ENCODE results near the gene ABCB11.
"Not testable (repeated sequence)": the region's sequence is repeated elsewhere in the genome, so short reads cannot be mapped to it uniquely, and the experiment has no call there.

The ABCB11 gene

DNA sequence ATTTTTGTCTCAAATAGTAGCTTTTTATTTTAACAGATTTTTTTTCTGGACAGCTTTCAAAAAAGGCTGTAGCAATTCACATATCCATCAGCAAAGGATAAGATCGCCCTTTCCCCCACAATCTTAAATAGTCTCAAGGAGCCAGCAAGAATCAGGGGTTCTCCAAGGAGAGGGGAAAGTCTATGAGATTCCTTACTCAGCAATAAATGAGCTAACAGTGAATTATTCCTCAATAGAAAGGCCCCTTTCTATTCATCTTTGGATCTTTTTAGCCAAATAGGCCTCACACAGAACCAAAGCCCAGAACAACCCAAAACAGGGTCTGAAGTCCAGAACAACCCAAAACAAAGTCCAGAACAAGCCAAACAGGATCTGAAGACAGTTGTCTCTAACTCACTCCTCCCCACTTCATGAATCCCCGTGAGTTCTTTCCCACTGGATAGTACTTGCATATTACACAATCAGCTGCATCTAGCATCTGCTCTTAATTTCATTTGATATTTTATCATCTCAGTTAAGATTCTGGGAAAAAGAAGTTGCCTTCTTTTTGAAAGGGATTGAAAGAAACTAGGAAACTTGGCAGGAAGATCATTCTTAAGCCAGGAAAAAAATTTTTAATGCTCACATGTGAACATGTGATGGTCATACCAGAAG is 34.9 kb upstream of the ABCB11 start:
- Histone ChIP-seq H3K4me3 (replicated peaks; ENCODE audit: insufficient read depth, low read length) (no peak overlapping the region), H3K27me3 (ENCODE audit: insufficient read depth, poor library complexity, severe bottlenecking) (no peaks in the 10 kb centered on the region), H3K27ac (replicated peaks) (peak overlapping the region; percentile 56)
- TF ChIP-seq GABPA (IDR thresholded peaks at IDR 0.05; ENCODE audit: low read depth), result no peak
- TF ChIP-seq, protein P1, sequence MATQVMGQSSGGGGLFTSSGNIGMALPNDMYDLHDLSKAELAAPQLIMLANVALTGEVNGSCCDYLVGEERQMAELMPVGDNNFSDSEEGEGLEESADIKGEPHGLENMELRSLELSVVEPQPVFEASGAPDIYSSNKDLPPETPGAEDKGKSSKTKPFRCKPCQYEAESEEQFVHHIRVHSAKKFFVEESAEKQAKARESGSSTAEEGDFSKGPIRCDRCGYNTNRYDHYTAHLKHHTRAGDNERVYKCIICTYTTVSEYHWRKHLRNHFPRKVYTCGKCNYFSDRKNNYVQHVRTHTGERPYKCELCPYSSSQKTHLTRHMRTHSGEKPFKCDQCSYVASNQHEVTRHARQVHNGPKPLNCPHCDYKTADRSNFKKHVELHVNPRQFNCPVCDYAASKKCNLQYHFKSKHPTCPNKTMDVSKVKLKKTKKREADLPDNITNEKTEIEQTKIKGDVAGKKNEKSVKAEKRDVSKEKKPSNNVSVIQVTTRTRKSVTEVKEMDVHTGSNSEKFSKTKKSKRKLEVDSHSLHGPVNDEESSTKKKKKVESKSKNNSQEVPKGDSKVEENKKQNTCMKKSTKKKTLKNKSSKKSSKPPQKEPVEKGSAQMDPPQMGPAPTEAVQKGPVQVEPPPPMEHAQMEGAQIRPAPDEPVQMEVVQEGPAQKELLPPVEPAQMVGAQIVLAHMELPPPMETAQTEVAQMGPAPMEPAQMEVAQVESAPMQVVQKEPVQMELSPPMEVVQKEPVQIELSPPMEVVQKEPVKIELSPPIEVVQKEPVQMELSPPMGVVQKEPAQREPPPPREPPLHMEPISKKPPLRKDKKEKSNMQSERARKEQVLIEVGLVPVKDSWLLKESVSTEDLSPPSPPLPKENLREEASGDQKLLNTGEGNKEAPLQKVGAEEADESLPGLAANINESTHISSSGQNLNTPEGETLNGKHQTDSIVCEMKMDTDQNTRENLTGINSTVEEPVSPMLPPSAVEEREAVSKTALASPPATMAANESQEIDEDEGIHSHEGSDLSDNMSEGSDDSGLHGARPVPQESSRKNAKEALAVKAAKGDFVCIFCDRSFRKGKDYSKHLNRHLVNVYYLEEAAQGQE (IDR thresholded peaks at IDR 0.05; ENCODE audit: insufficient replicate concordance, low read depth), result no peak
- DNase-seq (ENCODE audit: low read depth in 1 of 2, low spot score in 1 of 2), result no peak

DNA sequence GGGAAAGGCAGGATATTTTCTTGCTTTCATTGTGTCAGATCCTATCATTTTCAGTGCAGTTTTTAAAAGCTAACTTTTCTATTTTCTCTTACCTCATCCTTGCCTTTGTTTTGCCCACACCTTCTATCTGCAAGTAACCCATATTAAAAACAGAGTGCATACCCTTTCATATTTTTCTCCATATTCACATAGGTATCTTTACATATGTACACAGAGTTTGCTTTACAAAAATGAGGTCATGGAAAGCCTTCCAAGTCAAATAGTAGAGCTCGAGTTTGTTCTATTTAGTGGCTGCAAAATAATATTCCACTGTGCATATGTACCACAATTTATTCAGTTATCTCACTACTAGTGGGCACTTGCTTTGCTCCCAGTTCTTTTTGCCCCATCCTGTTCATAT is 34.3 kb upstream of the ABCB11 start:
- Histone ChIP-seq H3K27ac (replicated peaks) (no peak overlapping the region), H3K4me3 (replicated peaks; ENCODE audit: insufficient read depth, low read length) (no peak overlapping the region), H3K27me3 (ENCODE audit: insufficient read depth, poor library complexity, severe bottlenecking) (no peaks in the 10 kb centered on the region)
- no peak for TF ChIP-seq GABPA (IDR thresholded peaks at IDR 0.05; ENCODE audit: low read depth)
- TF ChIP-seq, protein P1 (IDR thresholded peaks at IDR 0.05; ENCODE audit: insufficient replicate concordance, low read depth), result no peak
- TF ChIP-seq POLR2AphosphoS5 (IDR thresholded peaks at IDR 0.05; ENCODE audit: low read depth), result no peak
- TF ChIP-seq, protein P2, sequence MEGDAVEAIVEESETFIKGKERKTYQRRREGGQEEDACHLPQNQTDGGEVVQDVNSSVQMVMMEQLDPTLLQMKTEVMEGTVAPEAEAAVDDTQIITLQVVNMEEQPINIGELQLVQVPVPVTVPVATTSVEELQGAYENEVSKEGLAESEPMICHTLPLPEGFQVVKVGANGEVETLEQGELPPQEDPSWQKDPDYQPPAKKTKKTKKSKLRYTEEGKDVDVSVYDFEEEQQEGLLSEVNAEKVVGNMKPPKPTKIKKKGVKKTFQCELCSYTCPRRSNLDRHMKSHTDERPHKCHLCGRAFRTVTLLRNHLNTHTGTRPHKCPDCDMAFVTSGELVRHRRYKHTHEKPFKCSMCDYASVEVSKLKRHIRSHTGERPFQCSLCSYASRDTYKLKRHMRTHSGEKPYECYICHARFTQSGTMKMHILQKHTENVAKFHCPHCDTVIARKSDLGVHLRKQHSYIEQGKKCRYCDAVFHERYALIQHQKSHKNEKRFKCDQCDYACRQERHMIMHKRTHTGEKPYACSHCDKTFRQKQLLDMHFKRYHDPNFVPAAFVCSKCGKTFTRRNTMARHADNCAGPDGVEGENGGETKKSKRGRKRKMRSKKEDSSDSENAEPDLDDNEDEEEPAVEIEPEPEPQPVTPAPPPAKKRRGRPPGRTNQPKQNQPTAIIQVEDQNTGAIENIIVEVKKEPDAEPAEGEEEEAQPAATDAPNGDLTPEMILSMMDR (IDR thresholded peaks at IDR 0.05; ENCODE audit: insufficient read depth, low read length), result no peak
- TF ChIP-seq SPI1 (IDR thresholded peaks at IDR 0.05; ENCODE audit: borderline replicate concordance, low read depth), result no peak
- no peak for DNase-seq (ENCODE audit: low read depth in 1 of 2, low spot score in 1 of 2)

DNA sequence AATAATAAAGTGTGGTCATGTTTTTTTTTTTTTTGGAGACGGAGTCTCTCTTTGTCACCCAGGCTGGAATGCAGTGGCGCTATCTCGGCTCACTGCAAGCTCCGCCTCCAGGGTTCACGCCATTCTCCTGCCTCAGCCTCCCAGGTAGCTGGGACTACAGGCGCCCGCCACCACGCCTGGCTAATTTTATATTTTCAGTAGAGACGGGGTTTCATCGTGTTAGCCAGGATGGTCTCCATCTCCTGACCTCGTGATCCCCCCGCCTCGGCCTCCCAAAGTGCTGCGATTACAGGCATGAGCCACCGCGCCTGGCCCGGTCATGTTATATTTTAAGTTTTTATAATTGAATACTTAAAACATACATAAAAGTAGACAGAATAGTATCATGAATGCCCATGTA is 33.1 kb upstream of the ABCB11 start:
- H3K27me3 ChIP-seq (ENCODE audit: insufficient read depth, poor library complexity, severe bottlenecking); DNase-seq (ENCODE audit: low read depth in 1 of 2, low spot score in 1 of 2); H3K4me3 ChIP-seq (replicated peaks; ENCODE audit: insufficient read depth, low read length); H3K27ac ChIP-seq (replicated peaks): not testable (repeated sequence)

DNA sequence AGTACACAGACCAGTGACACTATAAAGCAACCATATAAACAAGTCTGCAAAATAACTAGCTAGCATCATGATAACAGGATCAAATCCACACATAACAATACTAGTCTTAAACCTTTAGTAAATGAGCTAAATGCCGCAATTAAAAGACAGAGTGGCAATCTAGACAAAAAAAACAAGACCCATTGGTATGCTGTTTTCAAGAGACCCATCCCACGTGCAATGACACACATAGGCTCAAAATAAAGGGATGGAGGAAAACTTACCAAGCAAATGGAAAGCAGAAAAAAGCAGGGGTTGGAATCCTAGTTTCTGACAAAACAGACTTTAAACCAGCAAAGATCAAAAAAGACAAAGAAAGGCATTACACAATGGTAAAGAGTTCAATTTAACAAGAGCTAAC is 23.5 kb upstream of the ABCB11 start:
- H3K27me3 ChIP-seq (ENCODE audit: insufficient read depth, poor library complexity, severe bottlenecking); DNase-seq (ENCODE audit: low read depth in 1 of 2, low spot score in 1 of 2); H3K4me3 ChIP-seq (replicated peaks; ENCODE audit: insufficient read depth, low read length); H3K27ac ChIP-seq (replicated peaks): not testable (repeated sequence)

DNA sequence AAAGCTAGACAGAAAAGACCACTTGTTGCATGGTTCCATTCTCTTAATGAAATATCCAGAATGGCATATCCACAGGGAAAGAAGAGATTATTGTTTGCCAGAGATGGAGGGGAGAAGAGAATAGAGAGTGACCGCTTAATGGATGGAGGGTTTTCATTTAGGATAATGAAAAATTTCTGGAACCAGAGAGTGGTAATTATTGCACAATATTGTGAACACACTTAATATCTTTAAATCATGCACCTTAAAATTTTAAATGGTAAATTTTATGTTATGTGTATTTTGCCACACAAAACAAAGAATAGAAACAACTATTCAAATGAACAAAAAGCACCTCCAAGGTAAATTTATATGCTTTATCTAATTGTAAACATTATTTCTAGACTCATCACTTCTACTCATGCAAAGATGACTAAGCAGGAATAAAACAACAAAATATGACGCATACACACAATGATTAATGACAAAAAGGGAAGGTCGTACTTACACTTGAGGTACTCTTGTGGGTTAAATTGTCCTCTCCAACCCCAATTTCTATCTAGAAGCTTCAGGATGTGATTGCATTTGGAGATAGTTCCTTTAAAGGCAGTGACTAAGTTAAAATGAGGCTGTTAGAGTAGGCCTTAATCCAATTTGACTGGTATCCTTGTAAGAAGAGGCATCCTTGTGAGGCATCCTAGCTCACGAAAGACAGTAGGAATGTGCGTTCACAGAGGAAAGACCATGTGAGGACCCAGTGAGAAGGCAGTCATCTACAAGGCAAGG is 19.5 kb upstream of the ABCB11 start:
- TF ChIP-seq, protein P1 (IDR thresholded peaks at IDR 0.05; ENCODE audit: insufficient replicate concordance, low read depth), result no peak
- no peak for TF ChIP-seq SPI1 (IDR thresholded peaks at IDR 0.05; ENCODE audit: borderline replicate concordance, low read depth)
- TF ChIP-seq, protein P2 (IDR thresholded peaks at IDR 0.05; ENCODE audit: insufficient read depth, low read length), result no peak
- no peak for TF ChIP-seq POLR2AphosphoS5 (IDR thresholded peaks at IDR 0.05; ENCODE audit: low read depth)
- no peak for TF ChIP-seq GABPA (IDR thresholded peaks at IDR 0.05; ENCODE audit: low read depth)
- no peak overlapping the region for H3K4me3 ChIP-seq (replicated peaks; ENCODE audit: insufficient read depth, low read length)
- DNase-seq (ENCODE audit: low read depth in 1 of 2, low spot score in 1 of 2), result no peak
- H3K27me3 ChIP-seq (ENCODE audit: insufficient read depth, poor library complexity, severe bottlenecking), result no peaks in the 10 kb centered on the region
- H3K27ac ChIP-seq (replicated peaks), result no peak overlapping the region
